B cell (primary cell): ENCODE results near the gene SERGEF. TPM values are rescaled to one million over a fixed set of nuclear protein-coding genes. Genes with fewer than 3 reads are reported as not detected.

Source experiments
- ATAC-seq: fragments of 200-7000 bp; cut with Tn5 transposase; one replicate; pipeline ENCODE4 v1.10.0; 2021; ENCODE audit warnings: low read depth, mild to moderate bottlenecking, moderate number of reproducible peaks, moderate library complexity
- CTCF ChIA-PET: fragments of 350-600 bp; sonication (Branson Sonifier 250); formaldehyde crosslinking; loops from one replicate; lab custom pipeline; 2021; ENCODE audit warnings: antibody characterized with exemption, inconsistent platforms; lab: Charles Lee
- POLR2A ChIA-PET: fragments of 350-600 bp; sonication (Branson Sonifier 250); formaldehyde crosslinking; loops from one replicate; lab custom pipeline; 2021; ENCODE audit warnings: antibody characterized with exemption; lab: Charles Lee
- DNase-seq: peaks from one replicate; pipeline ENCODE4 v3.0.0; 2013
- H2AFZ ChIP-seq: 2 replicates; pipeline ENCODE4 v1.6.1; 2012; ENCODE audit warnings: mild to moderate bottlenecking, low read depth, low read length; ENCODE audit not compliant: insufficient read depth, poor library complexity, severe bottlenecking
- H3K27ac ChIP-seq, 2 donors: 1 replicate in 1 of 2; 2 replicates in 1 of 2; pipeline ENCODE4 v1.5.1; 2012 to 2013; ENCODE audit warnings: low read length in 2 of 2, mild to moderate bottlenecking in 2 of 2, moderate library complexity in 1 of 2
- H3K27me3 ChIP-seq, 4 experiments: fragments of 200-600 bp in 1 of 4; sonication (generic) in 1 of 4; replicated peaks in 1 of 4; 1 replicate in 2 of 4; 2 replicates in 2 of 4; pipeline versions ENCODE4 v1.6.1 to v1.7.0; 2013 to 2016; ENCODE audit warnings: low read length in 3 of 4, mild to moderate bottlenecking in 2 of 4, mixed read lengths in 1 of 4, moderate library complexity in 1 of 4; ENCODE audit not compliant: insufficient read depth in 4 of 4, control insufficient read depth in 3 of 4; ENCODE audit errors: control extremely low read depth in 1 of 4
- H3K36me3 ChIP-seq, 2 experiments: replicated peaks in 1 of 2; 1 replicate in 1 of 2; 2 replicates in 1 of 2; pipeline versions ENCODE4 v1.6.1 to v1.7.1; 2013; ENCODE audit warnings: low read length in 1 of 2; ENCODE audit not compliant: insufficient read depth in 2 of 2, control insufficient read depth in 1 of 2; ENCODE audit errors: control extremely low read depth in 1 of 2, extremely low read depth in 1 of 2
- H3K4me1 ChIP-seq, 2 donors: fragments of 200-600 bp in 1 of 2; sonication (generic) in 1 of 2; 1 replicate in 1 of 2; 2 replicates in 1 of 2; pipeline versions ENCODE4 v1.5.1 to v1.6.1; 2013 to 2017; ENCODE audit warnings: low read length in 2 of 2; ENCODE audit not compliant: control insufficient read depth in 2 of 2, insufficient read depth in 2 of 2
- H3K4me2 ChIP-seq: replicated peaks from 2 replicates; pipeline ENCODE3; 2012; ENCODE audit warnings: mild to moderate bottlenecking, low read depth, low read length; ENCODE audit not compliant: poor library complexity, severe bottlenecking
- H3K4me3 ChIP-seq, 5 experiments: fragments of 200-600 bp in 1 of 5; sonication (generic) in 1 of 5; 1 replicate in 3 of 5; 2 replicates in 2 of 5; pipeline versions ENCODE4 v1.5.1 to v1.7.0; 2011 to 2016; ENCODE audit warnings: low read length in 4 of 5, mild to moderate bottlenecking in 4 of 5, low read depth in 2 of 5, control low read depth in 1 of 5, moderate library complexity in 1 of 5; ENCODE audit not compliant: insufficient read depth in 1 of 5; ENCODE audit errors: control extremely low read depth in 1 of 5, extremely low read depth in 1 of 5
- H3K79me2 ChIP-seq: fragments of 200-600 bp; sonication (generic); one replicate; pipeline ENCODE4 v1.6.0; 2016; ENCODE audit warnings: low read length; ENCODE audit not compliant: control insufficient read depth, insufficient read depth
- H3K9ac ChIP-seq: fragments of 200-600 bp; sonication (generic); 2 replicates; pipeline ENCODE4 v1.6.1; 2017; ENCODE audit warnings: mild to moderate bottlenecking, low read length, moderate library complexity
- H3K9me3 ChIP-seq, 3 donors: one replicate each; pipeline versions ENCODE4 v1.6.1 to v1.7.1; 2013; ENCODE audit warnings: low read length in 2 of 3; ENCODE audit not compliant: control insufficient read depth in 2 of 3, insufficient read depth in 1 of 3; ENCODE audit errors: control extremely low read depth in 1 of 3
- H4K20me1 ChIP-seq: 2 replicates; pipeline ENCODE4 v1.6.0; 2012; ENCODE audit warnings: mild to moderate bottlenecking, low read length; ENCODE audit not compliant: insufficient read depth, control insufficient read depth, poor library complexity, severe bottlenecking
- H3K27ac Mint-ChIP-seq: one replicate; pipeline ENCODE4 v1.8.0; 2021; ENCODE audit warnings: mixed read lengths
- H3K27me3 Mint-ChIP-seq: one replicate; pipeline ENCODE4 v1.8.0; 2021; ENCODE audit warnings: mixed read lengths
- H3K4me1 Mint-ChIP-seq: one replicate; pipeline ENCODE4 v1.8.0; 2021; ENCODE audit warnings: mixed read lengths
- H3K4me3 Mint-ChIP-seq: one replicate; pipeline ENCODE4 v1.8.0; 2021; ENCODE audit warnings: mixed read lengths
- H3K9me3 Mint-ChIP-seq: one replicate; pipeline ENCODE4 v1.8.0; 2022; ENCODE audit warnings: mixed read lengths; ENCODE audit not compliant: insufficient read depth
- CTCF ChIP-seq: fragments of 200-600 bp; IDR thresholded peaks from one replicate; pipeline ENCODE4 v1.8.0; 2022; ENCODE audit warnings: antibody characterized with exemption, mild to moderate bottlenecking
- EZH2 ChIP-seq: IDR thresholded peaks from 2 replicates; pipeline ENCODE4 v1.6.1; 2012; ENCODE audit warnings: borderline replicate concordance, low read depth, mild to moderate bottlenecking, moderate library complexity, low read length; ENCODE audit not compliant: insufficient read depth, poor library complexity, severe bottlenecking
- WGBS: methylation state at CpG from one replicate; pipeline ENCODE4 v1.1.5; 2013; ENCODE audit warnings: missing lambda C conversion rate; ENCODE audit not compliant: insufficient coverage; 5-methylcytosine and 5-hydroxymethylcytosine counted together
- intact Hi-C: fragments of 100-400 bp; cut with micrococcal nuclease; formaldehyde crosslinking; loops from one replicate; pipeline ENCODE4 v1.10.0; 2022
- polyA plus RNA-seq: library from polyadenylated mRNA; depleted of rRNA; stranded (reverse); fragments of >200 nt; gene quantifications from 2 replicates; pipeline ENCODE4 v1.2.3, GENCODE V29; 2012
- total RNA-seq, 2 donors: library from RNA; stranded (reverse); fragments of 120-200 nt in 1 of 2; gene quantifications; 1 replicate in 1 of 2; 2 replicates in 1 of 2; pipeline versions ENCODE4 v1.2.3 to v1.2.4, GENCODE V29; 2013 to 2022

Gene SERGEF
- total and polyA plus RNA-seq, 2 donors (not counting 1 experiment from before 2014, with no cell fraction given) = 24.2 to 54.3 TPM

- CTCF ChIA-PET = no interaction called here
- H3K4me2 ChIP-seq = no peak overlapping the region
- POLR2A ChIA-PET = no interaction called here
These were observed 61.0 kb downstream of the SERGEF start for GRCh38 chr11:17951685-17952388.

More at GRCh38 chr11:17951685-17952388, 61.0 kb downstream of the SERGEF start:
- Histone ChIP-seq H3K27ac (no peak overlapping the region), H2AFZ (no peak overlapping the region), H3K4me3 (no peak overlapping the region), H4K20me1 (no peaks in the 10 kb centered on the region), H3K9me3 (no peaks in the 10 kb centered on the region), H3K36me3 (peaks cover 18 to 70% of the 10 kb centered on the region in 2 experiments), H3K79me2 (no peaks in the 10 kb centered on the region), H3K27me3 (no peaks in the 10 kb centered on the region), H3K4me1 (no peaks in the 10 kb centered on the region), H3K9ac (no peak overlapping the region)
- H3K4me1 Mint-ChIP-seq = no peaks in the 10 kb centered on the region
- no peaks in the 10 kb centered on the region for H3K27me3 Mint-ChIP-seq
- H3K4me3 Mint-ChIP-seq = no peak overlapping the region
- no peak for DNase-seq
- 100% methylated on average over 3 of the region's 3 CpGs for WGBS
- intact Hi-C loops = no loop called here
- H3K27ac Mint-ChIP-seq = no peak overlapping the region
- ATAC-seq = no peak
- no peaks in the 10 kb centered on the region for H3K9me3 Mint-ChIP-seq
- TF ChIP-seq EZH2 (no peak), CTCF (no peak)
